HEK293 (cell line): ENCODE results near the gene CLGN.

Source experiments
- CTCF ChIA-PET: fragments of 350-600 bp; formaldehyde crosslinking; extraction: SDS; loops from one replicate; lab custom pipeline; 2021; ENCODE audit warnings: antibody characterized with exemption; lab: Yijun Ruan, JAX
- POLR2A ChIA-PET: fragments of 300-600 bp; formaldehyde crosslinking; extraction: SDS; loops from one replicate; lab custom pipeline; 2020; ENCODE audit warnings: antibody characterized with exemption, inconsistent platforms; lab: Yijun Ruan, JAX
- H3K27ac ChIP-seq: fragments of 200-500 bp; sonication (Bioruptor generic); 2 replicates; pipeline ENCODE4 v1.5.1; 2014; ENCODE audit warnings: low read depth, low read length, control low read depth, inconsistent platforms; ENCODE audit errors: extremely low read depth
- H3K36me3 ChIP-seq, 2 experiments: fragments of 200-500 bp in 1 of 2; sonication (Bioruptor generic) in 1 of 2; 1 replicate in 1 of 2; 2 replicates in 1 of 2; pipeline ENCODE4 v1.5.1; 2014 to 2017; ENCODE audit warnings: inconsistent platforms in 2 of 2, low read length in 2 of 2; ENCODE audit not compliant: control insufficient read depth in 2 of 2, insufficient read depth in 1 of 2
- H3K4me1 ChIP-seq: fragments of 200-500 bp; sonication (Bioruptor generic); 2 replicates; pipeline ENCODE4 v1.5.1; 2014; ENCODE audit warnings: mild to moderate bottlenecking, low read length, inconsistent platforms; ENCODE audit not compliant: control insufficient read depth, insufficient read depth
- H3K4me3 ChIP-seq: 2 replicates; pipeline ENCODE4 v1.5.1; 2011; ENCODE audit warnings: low read depth, mild to moderate bottlenecking, control low read depth, low read length, moderate library complexity
- H3K9me3 ChIP-seq: fragments of 200-500 bp; sonication (Bioruptor generic); 2 replicates; pipeline ENCODE4 v1.5.1; 2014; ENCODE audit warnings: low read depth, low read length, inconsistent platforms; ENCODE audit not compliant: control insufficient read depth, insufficient read depth
- GFI1B ChIP-seq: fragments of 450-650 bp; formaldehyde crosslinking; IDR thresholded peaks from 2 replicates; pipeline ENCODE4 v1.5.1; 2016; ENCODE audit warnings: missing biosample characterization, missing genetic modification characterization
- MYNN ChIP-seq: fragments of 450-650 bp; formaldehyde crosslinking; IDR thresholded peaks from 2 replicates; pipeline ENCODE4 v1.5.1; 2016; ENCODE audit warnings: missing biosample characterization, missing genetic modification characterization, borderline replicate concordance
- SALL2 ChIP-seq: fragments of 450-650 bp; formaldehyde crosslinking; IDR thresholded peaks from 2 replicates; pipeline ENCODE4 v1.5.0; 2017; ENCODE audit warnings: missing biosample characterization, mild to moderate bottlenecking, missing genetic modification characterization, borderline replicate concordance
- SCRT2 ChIP-seq: fragments of 450-650 bp; formaldehyde crosslinking; IDR thresholded peaks from 2 replicates; pipeline ENCODE4 v1.5.1; 2016; ENCODE audit warnings: missing biosample characterization, missing genetic modification characterization
- ZNF121 ChIP-seq: fragments of 450-650 bp; formaldehyde crosslinking; IDR thresholded peaks from 2 replicates; pipeline ENCODE4 v1.5.1; 2016; ENCODE audit warnings: missing biosample characterization, missing genetic modification characterization
- ZNF132 ChIP-seq: fragments of 450-650 bp; formaldehyde crosslinking; IDR thresholded peaks from 2 replicates; pipeline ENCODE4 v1.5.1; 2017; ENCODE audit warnings: missing biosample characterization, missing genetic modification characterization, borderline replicate concordance
- ZNF23 ChIP-seq: fragments of 450-650 bp; formaldehyde crosslinking; IDR thresholded peaks from 2 replicates; pipeline ENCODE4 v1.5.1; 2016; ENCODE audit warnings: missing biosample characterization, missing genetic modification characterization, borderline replicate concordance
- ZNF266 ChIP-seq: fragments of 450-650 bp; formaldehyde crosslinking; IDR thresholded peaks from 2 replicates; pipeline ENCODE4 v1.5.1; 2016; ENCODE audit warnings: missing biosample characterization, missing genetic modification characterization, low read depth
- ZNF280D ChIP-seq: fragments of 450-650 bp; formaldehyde crosslinking; IDR thresholded peaks from 2 replicates; pipeline ENCODE4 v1.5.1; 2016; ENCODE audit warnings: missing biosample characterization, missing genetic modification characterization
- ZNF302 ChIP-seq: fragments of 450-650 bp; formaldehyde crosslinking; IDR thresholded peaks from 2 replicates; pipeline ENCODE4 v1.5.1; 2016; ENCODE audit warnings: missing biosample characterization, missing genetic modification characterization, low read depth
- ZNF362 ChIP-seq: fragments of 450-650 bp; formaldehyde crosslinking; IDR thresholded peaks from 2 replicates; pipeline ENCODE4 v1.5.1; 2016; ENCODE audit warnings: missing biosample characterization, missing genetic modification characterization
- ZNF37A ChIP-seq: fragments of 450-650 bp; IDR thresholded peaks from 2 replicates; pipeline ENCODE4 v1.5.1; 2018; ENCODE audit warnings: missing biosample characterization, missing genetic modification characterization
- ZNF391 ChIP-seq: fragments of 450-650 bp; formaldehyde crosslinking; IDR thresholded peaks from 2 replicates; pipeline ENCODE4 v1.5.1; 2016; ENCODE audit warnings: low read depth, missing biosample characterization, missing genetic modification characterization, borderline replicate concordance
- ZNF423 ChIP-seq: fragments of 450-650 bp; formaldehyde crosslinking; IDR thresholded peaks from 2 replicates; pipeline ENCODE4 v1.5.1; 2016; ENCODE audit warnings: missing biosample characterization, missing genetic modification characterization
- ZNF501 ChIP-seq: fragments of 450-650 bp; formaldehyde crosslinking; IDR thresholded peaks from 2 replicates; pipeline ENCODE4 v1.5.1; 2016; ENCODE audit warnings: missing biosample characterization, missing genetic modification characterization
- ZNF510 ChIP-seq: fragments of 450-650 bp; formaldehyde crosslinking; IDR thresholded peaks from 2 replicates; pipeline ENCODE4 v1.5.1; 2018; ENCODE audit warnings: mild to moderate bottlenecking, missing genetic modification characterization, missing biosample characterization; ENCODE audit not compliant: insufficient replicate concordance
- ZNF571 ChIP-seq: fragments of 450-650 bp; formaldehyde crosslinking; IDR thresholded peaks from 2 replicates; pipeline ENCODE4 v1.5.0; 2017; ENCODE audit warnings: missing biosample characterization, missing genetic modification characterization
- ZNF585B ChIP-seq: fragments of 450-650 bp; formaldehyde crosslinking; IDR thresholded peaks from 2 replicates; pipeline ENCODE4 v1.5.1; 2016; ENCODE audit warnings: missing biosample characterization, missing genetic modification characterization
- ZNF677 ChIP-seq: fragments of 450-650 bp; IDR thresholded peaks from 2 replicates; pipeline ENCODE4 v1.5.0; 2018; ENCODE audit warnings: missing biosample characterization, mild to moderate bottlenecking, missing genetic modification characterization, moderate library complexity
- TF ChIP-seq, protein P1 (sequence below): fragments of 450-650 bp; formaldehyde crosslinking; conservative IDR thresholded peaks from 2 replicates; pipeline ENCODE4 v1.5.1; 2016; ENCODE audit warnings: low read depth, missing biosample characterization, missing genetic modification characterization
- TF ChIP-seq, protein P2 (sequence below): fragments of 450-650 bp; formaldehyde crosslinking; IDR thresholded peaks from 2 replicates; pipeline ENCODE4 v1.5.1; 2017; ENCODE audit warnings: missing biosample characterization, missing genetic modification characterization

Gene CLGN

DNA sequence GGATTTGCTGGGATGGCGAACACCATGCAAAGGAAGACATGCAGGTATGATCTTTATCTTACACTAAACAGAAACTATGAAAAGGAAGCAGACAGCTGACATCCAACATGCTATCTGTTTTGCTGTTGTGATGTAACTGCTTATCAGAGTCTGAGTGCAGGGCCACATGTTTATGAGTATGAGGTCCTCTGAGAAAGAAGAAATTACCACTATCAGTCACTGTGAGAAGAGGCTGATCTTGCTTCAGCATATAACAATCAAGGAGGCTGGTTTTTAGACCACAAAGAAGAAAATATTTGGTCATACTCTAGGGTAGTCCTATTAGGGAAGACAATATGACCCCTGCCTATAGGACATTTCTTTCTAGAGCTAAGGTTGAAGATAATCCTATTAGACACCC lies 18.5 kb downstream of the CLGN start (continued):
- TF ChIP-seq ZNF677 (tag by site-specific recombination) = no peak
- no peak for TF ChIP-seq GFI1B (tag by site-specific recombination)
- no peak for TF ChIP-seq ZNF585B (tag by site-specific recombination)
- TF ChIP-seq ZNF501 (tag by site-specific recombination) = no peak
- TF ChIP-seq, protein P1, sequence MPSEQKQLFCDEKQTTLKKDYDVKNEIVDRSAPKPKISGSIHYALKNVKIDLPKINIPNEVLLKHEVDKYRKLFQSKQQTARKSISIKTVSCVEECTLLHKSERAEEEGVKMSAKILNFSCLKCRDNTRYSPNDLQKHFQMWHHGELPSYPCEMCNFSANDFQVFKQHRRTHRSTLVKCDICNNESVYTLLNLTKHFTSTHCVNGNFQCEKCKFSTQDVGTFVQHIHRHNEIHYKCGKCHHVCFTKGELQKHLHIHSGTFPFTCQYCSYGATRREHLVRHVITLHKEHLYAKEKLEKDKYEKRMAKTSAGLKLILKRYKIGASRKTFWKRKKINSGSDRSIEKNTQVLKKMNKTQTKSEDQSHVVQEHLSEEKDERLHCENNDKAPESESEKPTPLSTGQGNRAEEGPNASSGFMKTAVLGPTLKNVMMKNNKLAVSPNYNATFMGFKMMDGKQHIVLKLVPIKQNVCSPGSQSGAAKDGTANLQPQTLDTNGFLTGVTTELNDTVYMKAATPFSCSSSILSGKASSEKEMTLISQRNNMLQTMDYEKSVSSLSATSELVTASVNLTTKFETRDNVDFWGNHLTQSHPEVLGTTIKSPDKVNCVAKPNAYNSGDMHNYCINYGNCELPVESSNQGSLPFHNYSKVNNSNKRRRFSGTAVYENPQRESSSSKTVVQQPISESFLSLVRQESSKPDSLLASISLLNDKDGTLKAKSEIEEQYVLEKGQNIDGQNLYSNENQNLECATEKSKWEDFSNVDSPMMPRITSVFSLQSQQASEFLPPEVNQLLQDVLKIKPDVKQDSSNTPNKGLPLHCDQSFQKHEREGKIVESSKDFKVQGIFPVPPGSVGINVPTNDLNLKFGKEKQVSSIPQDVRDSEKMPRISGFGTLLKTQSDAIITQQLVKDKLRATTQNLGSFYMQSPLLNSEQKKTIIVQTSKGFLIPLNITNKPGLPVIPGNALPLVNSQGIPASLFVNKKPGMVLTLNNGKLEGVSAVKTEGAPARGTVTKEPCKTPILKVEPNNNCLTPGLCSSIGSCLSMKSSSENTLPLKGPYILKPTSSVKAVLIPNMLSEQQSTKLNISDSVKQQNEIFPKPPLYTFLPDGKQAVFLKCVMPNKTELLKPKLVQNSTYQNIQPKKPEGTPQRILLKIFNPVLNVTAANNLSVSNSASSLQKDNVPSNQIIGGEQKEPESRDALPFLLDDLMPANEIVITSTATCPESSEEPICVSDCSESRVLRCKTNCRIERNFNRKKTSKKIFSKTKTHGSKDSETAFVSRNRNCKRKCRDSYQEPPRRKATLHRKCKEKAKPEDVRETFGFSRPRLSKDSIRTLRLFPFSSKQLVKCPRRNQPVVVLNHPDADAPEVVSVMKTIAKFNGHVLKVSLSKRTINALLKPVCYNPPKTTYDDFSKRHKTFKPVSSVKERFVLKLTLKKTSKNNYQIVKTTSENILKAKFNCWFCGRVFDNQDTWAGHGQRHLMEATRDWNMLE (tag by site-specific recombination) = no peak

GRCh38 chr4:140406292-140406691 lies 21.2 kb downstream of the CLGN start:
- ChIA-PET POLR2A (no interaction called here), CTCF (no interaction called here)
- Histone ChIP-seq H3K27ac (no peak overlapping the region), H3K4me1 (no peaks in the 10 kb centered on the region), H3K4me3 (no peak overlapping the region), H3K9me3 (no peaks in the 10 kb centered on the region), H3K36me3 (no peaks in the 10 kb centered on the region)
- TF ChIP-seq ZNF132 (tag by site-specific recombination) (no peak), ZNF266 (tag by site-specific recombination) (no peak), ZNF280D (tag by site-specific recombination) (no peak), ZNF362 (tag by site-specific recombination) (no peak), ZNF510 (tag by site-specific recombination) (no peak), ZNF37A (tag by site-specific recombination) (no peak), ZNF423 (tag by site-specific recombination) (no peak), SALL2 (tag by site-specific recombination) (no peak), ZNF23 (no peak), SCRT2 (tag by site-specific recombination) (no peak), ZNF391 (tag by site-specific recombination) (no peak), ZNF121 (tag by site-specific recombination) (no peak), ZNF571 (tag by site-specific recombination) (no peak), MYNN (tag by site-specific recombination) (no peak), ZNF302 (tag by site-specific recombination) (no peak)
- TF ChIP-seq, protein P2, sequence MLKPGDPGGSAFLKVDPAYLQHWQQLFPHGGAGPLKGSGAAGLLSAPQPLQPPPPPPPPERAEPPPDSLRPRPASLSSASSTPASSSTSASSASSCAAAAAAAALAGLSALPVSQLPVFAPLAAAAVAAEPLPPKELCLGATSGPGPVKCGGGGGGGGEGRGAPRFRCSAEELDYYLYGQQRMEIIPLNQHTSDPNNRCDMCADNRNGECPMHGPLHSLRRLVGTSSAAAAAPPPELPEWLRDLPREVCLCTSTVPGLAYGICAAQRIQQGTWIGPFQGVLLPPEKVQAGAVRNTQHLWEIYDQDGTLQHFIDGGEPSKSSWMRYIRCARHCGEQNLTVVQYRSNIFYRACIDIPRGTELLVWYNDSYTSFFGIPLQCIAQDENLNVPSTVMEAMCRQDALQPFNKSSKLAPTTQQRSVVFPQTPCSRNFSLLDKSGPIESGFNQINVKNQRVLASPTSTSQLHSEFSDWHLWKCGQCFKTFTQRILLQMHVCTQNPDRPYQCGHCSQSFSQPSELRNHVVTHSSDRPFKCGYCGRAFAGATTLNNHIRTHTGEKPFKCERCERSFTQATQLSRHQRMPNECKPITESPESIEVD (tag by site-specific recombination) = no peak
